ENCODE results near the gene CPNE5.

GRCh38 chr6:36837022-36837339, 2.3 kb downstream of the CPNE5 start:
- TF ChIP-seq TAF1 (IDR thresholded peaks at IDR 0.05; ENCODE audit: low read depth) (no peak), MAX (IDR thresholded peaks at IDR 0.05) (no peak), ZBTB7A (IDR thresholded peaks at IDR 0.05; ENCODE audit: low read depth) (no peak), EP300 (IDR thresholded peaks at IDR 0.05; ENCODE audit: borderline replicate concordance) (no peak)
